ENCODE data around the gene ROR2.

Gene ROR2

DNA sequence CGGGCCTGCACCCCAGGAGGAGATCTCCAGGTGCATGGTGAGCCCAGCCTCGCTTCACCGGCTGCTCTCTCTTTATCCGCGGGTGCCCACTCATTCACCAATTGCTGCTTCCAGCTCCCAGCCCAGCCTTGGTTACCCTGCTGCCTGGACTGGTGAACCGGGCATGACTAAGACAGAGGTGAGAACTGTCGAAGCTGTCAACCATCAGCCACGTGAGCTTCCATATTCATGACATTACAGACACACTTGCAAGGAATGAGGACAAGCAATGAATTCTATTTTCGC, 220.5 kb downstream of the ROR2 start:
- DNase-seq (ENCODE audit: insufficient read length, low spot score) (no peak), FAIRE-seq (no peak)

GRCh38 chr9:91727972-91728371, 222.1 kb downstream of the ROR2 start:
- DNase-seq (ENCODE audit: insufficient read length, low spot score) (no peak), FAIRE-seq (no peak)

DNA sequence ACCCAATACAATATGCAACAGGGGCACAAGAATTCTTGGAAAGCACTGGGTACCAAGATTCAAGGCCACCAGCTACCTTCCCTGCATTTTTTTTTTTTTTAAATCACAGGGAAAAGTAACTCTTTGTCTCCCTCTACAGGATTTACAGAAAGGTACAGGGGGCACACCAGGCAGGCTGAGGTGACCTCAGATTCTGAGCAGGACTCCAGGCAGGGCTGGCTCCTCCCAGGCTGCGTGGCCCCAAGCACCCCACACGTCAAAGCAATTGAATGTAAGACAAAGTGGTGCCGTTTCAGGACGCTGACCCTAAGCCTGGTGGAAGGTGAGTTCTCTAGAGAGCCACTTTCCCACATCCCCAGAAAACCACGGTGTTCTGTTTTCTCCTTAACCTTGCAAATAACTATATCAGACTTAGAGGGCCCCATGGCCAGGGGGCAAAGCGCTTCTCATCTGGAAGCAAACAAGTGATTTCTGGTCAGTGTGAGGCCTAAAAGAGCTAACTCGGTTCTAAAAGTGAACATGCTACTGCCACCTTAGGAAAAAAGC, 222.6 kb downstream of the ROR2 start:
- peak; percentile 89 for FAIRE-seq
- peak; percentile 77 for DNase-seq (ENCODE audit: insufficient read length, low spot score)

DNA sequence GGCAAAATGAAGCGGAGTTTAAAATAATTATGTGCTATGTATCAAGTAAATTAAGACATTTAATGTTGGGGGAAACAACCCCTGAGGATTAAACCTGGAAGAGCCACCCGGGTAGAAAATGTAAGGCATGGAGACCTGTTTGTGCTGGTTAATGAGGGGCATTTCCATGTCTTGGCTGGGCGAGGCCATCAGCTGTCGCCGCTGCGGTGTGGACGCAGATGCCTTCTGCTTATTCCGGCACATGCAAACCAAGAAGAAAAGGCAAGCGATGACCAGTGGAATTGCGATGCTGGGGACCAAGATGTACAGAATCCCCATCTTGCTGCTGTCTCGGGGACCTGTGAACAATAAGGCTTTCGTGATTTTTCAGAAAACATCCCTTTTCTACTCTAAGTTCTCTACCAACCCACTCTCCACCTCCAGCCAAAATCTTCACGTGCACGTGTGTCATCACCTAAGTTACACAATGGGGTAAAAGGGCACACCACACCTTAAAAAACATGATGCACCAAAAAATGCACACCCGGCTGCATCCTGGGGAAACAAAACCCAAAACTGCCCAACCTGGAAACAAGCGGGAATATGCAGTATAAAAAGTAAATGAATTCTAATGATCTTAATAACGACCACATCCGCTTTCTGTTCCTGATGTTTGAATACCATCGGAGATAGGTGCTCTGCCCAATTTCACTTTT, 223.5 kb downstream of the ROR2 start:
- FAIRE-seq (no peak), DNase-seq (ENCODE audit: insufficient read length, low spot score) (no peak)

DNA sequence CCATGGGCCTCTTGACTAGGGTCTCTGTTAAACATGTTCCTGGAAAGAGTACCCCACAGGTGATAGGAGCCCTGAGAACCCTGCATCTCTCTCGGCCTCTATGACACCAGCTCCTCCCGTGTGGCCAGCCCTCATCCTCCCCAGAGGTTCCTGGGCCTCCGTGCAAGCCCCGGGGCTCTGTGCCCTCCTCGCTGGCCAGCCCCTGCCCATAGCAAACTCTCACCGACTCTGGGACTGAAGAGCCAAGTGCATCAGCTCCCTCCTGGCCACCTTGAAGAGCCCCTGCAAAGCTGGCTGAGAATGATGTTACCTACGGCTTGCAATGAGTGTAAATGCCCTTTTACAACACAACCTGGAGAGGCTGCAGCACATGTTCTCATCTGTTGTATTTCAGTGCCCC, 224.4 kb downstream of the ROR2 start:
- DNase-seq (ENCODE audit: insufficient read length, low spot score) (no peak), FAIRE-seq (no peak)

GRCh38 chr9:91724609-91725505, 225.2 kb downstream of the ROR2 start:
- DNase-seq (ENCODE audit: insufficient read length, low spot score) = no peak
- no peak for FAIRE-seq

DNA sequence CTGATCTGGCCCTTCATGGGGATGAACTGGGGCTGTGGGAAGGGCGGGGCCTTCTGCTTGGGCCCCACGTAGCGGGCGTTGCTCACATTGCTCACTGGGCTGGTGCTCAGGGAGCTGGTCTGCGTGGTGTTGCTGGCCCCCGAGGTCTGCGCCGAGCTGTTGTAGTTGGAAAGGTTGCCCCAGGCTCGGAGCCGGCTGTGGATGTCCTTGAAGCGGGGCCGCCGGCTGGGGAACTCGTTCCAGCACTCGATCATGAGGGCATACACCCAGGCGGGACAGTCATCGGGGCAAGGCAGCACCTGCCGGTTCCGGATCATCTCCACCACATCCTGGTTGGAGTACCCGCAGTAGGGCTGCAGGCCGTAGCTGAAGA, 226.0 kb downstream of the ROR2 start:
- FAIRE-seq = no peak
- DNase-seq (ENCODE audit: insufficient read length, low spot score) = no peak

DNA sequence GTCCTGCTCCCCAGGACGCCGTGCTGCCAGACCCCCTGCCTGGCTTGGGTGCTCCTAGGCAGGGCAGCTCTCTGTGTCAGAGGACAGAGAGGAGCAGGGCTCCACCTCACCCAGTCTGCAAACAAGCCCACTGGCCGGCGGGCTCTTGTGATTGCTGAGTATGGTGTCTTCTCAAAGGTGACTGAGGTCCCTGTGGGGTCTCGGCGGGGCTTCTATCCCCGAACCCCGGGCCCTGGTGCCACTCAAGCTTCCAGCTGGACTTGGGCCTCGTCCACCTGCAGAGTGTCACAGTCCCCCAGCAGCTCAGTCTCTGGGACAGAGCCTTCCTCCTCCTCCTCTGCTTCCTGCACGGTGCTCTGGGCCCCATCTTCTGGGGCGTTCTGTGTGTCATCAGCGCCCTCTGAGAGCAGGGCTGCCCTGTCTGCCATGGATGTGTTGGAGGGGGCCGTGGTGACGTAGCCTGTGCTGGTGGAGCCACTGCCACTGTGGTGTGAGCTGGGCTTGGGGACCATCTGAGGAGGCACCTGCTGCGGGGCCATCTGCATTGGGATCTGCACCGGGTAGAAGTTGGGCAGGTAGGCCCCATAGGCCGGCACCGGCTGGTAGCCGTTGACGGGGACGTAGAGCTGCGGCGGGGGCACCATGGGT, 226.5 kb downstream of the ROR2 start:
- DNase-seq (ENCODE audit: insufficient read length, low spot score) = no peak
- FAIRE-seq = no peak

DNA sequence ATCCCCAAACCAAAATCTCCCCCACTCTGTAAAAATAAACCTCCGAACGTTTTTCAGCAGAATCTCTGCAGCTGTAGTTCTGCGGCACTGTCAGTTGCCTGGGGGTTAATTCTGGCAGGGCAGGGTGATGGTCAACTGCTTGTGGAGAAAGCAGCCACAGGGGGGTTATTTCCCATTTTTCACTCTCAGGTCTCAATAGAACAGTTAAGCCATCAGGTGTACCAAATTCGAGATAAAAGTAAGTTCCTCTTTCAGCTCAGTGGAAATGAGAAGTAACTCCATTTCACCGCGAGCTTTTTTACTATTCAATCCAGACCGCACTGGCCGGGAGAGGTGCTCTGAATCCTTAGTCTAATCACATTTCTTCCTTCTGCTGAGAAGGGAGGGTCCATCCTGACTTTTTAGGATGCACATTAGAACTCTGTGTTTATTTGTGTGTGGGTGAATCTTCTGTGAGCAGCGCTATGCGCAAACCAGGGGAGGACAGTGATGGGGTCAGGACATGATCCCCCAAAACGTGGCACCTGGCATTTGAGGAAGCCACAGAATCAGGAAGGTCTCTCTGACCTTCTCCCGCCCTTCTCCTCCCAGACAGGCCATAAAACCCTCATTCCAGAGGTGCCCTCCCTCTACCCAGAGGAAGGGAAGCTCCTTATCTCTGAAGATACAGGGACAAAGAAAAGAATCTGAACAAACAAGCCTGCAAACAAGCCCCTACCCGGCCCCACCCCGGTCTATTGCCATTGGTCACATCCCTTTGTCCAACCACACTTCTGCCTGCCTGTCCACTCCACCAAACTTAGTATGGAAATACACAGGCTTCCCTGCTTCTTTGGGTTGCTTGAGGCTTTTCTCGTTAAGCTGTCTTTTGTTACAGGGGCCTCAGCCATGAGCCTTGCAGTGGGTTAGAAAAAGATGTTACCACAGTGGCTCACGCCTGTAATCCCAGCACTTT, 229.0 kb downstream of the ROR2 start:
- peak; percentile 60 for FAIRE-seq
- peak; percentile 54 for DNase-seq (ENCODE audit: insufficient read length, low spot score)

- no peak for DNase-seq (ENCODE audit: insufficient read length, low spot score)
- FAIRE-seq = no peak
Measured at GRCh38 chr9:91720313-91720712, 229.7 kb downstream of the ROR2 start.

DNA sequence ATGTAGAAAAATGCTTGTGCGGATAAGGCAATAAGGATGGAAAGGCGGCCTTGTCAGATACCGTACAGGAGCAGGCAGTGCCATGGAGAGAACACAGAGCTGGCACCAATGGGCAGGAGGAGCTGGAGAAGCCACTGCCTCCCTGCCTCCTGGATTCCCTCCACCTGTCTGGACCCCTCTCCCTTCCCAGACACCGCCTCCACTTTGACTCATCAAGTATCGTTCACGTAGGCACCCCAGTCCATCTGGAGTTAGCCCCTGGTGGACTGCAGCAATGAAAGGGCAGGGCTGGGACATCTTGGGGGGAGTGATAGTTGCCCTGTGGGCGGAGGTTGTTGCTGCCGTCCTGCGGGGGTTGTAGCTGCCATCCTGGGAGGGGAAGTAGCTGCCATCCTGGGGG, 232.0 kb downstream of the ROR2 start:
- FAIRE-seq (no peak), DNase-seq (ENCODE audit: insufficient read length, low spot score) (no peak)

DNA sequence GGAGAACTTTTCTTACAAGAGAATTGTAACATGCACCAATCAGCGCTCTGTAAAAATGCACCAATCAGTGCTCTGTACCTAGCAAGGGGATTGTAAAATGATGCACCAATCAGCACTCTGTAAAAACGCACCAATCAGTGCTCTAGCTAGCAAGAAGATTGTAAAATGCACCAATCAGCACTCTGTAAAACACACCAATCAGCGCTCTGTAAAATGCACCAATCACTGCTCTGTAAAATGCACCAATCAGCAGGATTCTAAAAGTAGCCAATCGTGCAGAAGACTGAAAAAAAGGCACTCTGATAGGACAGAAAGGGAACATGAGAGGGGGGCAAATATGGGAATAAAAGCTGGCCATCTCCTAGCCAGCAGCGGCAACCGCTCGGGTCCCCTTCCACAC, 233.2 kb downstream of the ROR2 start:
- FAIRE-seq (no peak), DNase-seq (ENCODE audit: insufficient read length, low spot score) (no peak)

- FAIRE-seq = no peak
- DNase-seq (ENCODE audit: insufficient read length, low spot score) = no peak
Measured at GRCh38 chr9:91716239-91716638, 233.8 kb downstream of the ROR2 start.

GRCh38 chr9:91714874-91715615, 235.0 kb downstream of the ROR2 start:
- DNase-seq (ENCODE audit: insufficient read length, low spot score) (no peak), FAIRE-seq (peak; percentile 48)

- FAIRE-seq (peak; percentile 84), DNase-seq (ENCODE audit: insufficient read length, low spot score) (no peak)
Measured at GRCh38 chr9:91714020-91714806, 235.8 kb downstream of the ROR2 start.

DNA sequence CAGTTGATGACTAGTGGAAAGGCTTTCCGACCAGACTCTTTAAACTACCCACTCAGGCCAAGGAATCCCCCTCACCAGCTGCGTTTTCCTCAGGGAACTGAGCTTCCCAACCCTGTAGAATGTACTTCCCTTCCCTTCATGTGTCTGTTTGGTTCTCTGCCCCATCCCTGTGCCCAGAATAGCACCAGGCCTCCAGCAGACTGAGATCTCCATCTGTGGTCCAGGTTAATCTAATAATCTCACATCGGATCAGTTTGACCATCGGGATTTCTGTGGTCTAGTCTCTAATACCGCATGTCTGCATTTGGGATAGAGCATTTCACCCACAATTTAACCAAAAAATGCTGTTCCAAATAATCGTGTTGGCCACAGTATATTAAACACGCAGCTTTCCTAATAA, 237.2 kb downstream of the ROR2 start:
- peak; percentile 78 for FAIRE-seq
- no peak for DNase-seq (ENCODE audit: insufficient read length, low spot score)

- DNase-seq (ENCODE audit: insufficient read length, low spot score) (peak; percentile 76), FAIRE-seq (peak; percentile 98)
Measured at GRCh38 chr9:91711755-91712601, 238.1 kb downstream of the ROR2 start.

DNA sequence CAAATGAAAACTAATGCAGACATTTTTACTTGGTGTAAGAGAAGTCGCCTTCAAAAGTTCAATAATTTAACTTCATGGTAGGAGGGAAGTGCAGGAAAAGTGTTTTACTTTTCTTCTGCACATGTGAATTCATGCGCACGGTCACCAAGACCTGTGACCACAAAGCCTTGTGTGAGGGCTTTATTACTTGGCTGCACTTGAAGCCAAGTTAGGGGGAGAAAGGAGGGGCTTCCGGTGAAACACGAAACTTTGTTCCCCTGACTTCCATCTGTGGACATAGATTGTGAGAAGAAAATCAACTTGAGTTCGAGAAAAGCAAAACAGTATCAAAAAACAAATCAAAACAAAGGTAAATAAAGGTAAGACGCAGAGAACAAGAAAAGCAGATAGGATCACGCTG, 239.9 kb downstream of the ROR2 start:
- no peak for FAIRE-seq
- DNase-seq (ENCODE audit: insufficient read length, low spot score) = no peak

All from GM19239 (cell line).